Endothelial cell of umbilical vein (primary cell): ENCODE results near the gene AP5S1. TPM values are rescaled to one million over a fixed set of nuclear protein-coding genes. Genes with fewer than 3 reads are reported as not detected.

Source experiments
- BruUV-seq: library from RNA; stranded (reverse); fragments of 400-500 nt; replicated peaks from 2 replicates; lab custom pipeline; 2021; lab: Mats Ljungman, UMichigan
- CTCF ChIA-PET: fragments of 300-600, 350-600 bp; sonication (Branson Sonifier 250); formaldehyde crosslinking; loops from one replicate; lab custom pipeline; 2021; ENCODE audit warnings: antibody characterized with exemption, inconsistent platforms; lab: Charles Lee
- POLR2A ChIA-PET: fragments of 300-600, 350-600 bp; sonication (Branson Sonifier 250); formaldehyde crosslinking; loops from one replicate; lab custom pipeline; 2021; ENCODE audit warnings: antibody characterized with exemption, inconsistent platforms; lab: Charles Lee
- DNase-seq: peaks from one replicate; pipeline ENCODE4 v3.0.0-alpha.2; 2011; ENCODE audit warnings: low read depth, low spot score
- FAIRE-seq: peaks from 2 replicates; lab custom pipeline; 2011; peaks lifted over from hg19 to GRCh38; lab: Jason Lieb, UNC
- H2AFZ ChIP-seq: 2 replicates; pipeline ENCODE4 v1.6.0; 2012; ENCODE audit warnings: low read depth, low read length, control low read depth, inconsistent platforms
- H3K27ac ChIP-seq: 2 replicates; pipeline ENCODE4 v1.5.1; 2011; ENCODE audit warnings: low read depth, mild to moderate bottlenecking, control low read depth, low read length, moderate library complexity; ENCODE audit not compliant: insufficient read depth
- H3K27me3 ChIP-seq, 2 experiments: 2 replicates each; pipeline versions ENCODE4 v1.6.0 to v1.6.1; 2011; ENCODE audit warnings: low read length in 2 of 2, mixed read lengths in 1 of 2; ENCODE audit not compliant: control insufficient read depth in 2 of 2, insufficient read depth in 2 of 2
- H3K36me3 ChIP-seq, 2 experiments: 2 replicates in 1 of 2; 3 replicates in 1 of 2; pipeline ENCODE4 v1.5.1; 2011; ENCODE audit warnings: low read length in 2 of 2, mild to moderate bottlenecking in 1 of 2, moderate library complexity in 1 of 2; ENCODE audit not compliant: control insufficient read depth in 2 of 2, insufficient read depth in 2 of 2; ENCODE audit errors: extremely low read depth in 1 of 2
- H3K4me1 ChIP-seq: 3 replicates; pipeline ENCODE4 v1.5.1; 2011; ENCODE audit warnings: mild to moderate bottlenecking, low read length; ENCODE audit not compliant: control insufficient read depth, insufficient read depth; ENCODE audit errors: extremely low read depth
- H3K4me2 ChIP-seq: 2 replicates; pipeline ENCODE4 v1.6.1; 2011; ENCODE audit warnings: low read length, control low read depth, mixed read lengths; ENCODE audit not compliant: insufficient read depth
- H3K4me3 ChIP-seq, 3 experiments: fragments of 200-600 bp in 1 of 3; sonication (generic), shearing (Covaris generic) in 1 of 3; replicated peaks in 1 of 3; 2 replicates each; pipeline ENCODE4 v1.5.1; 2011 to 2016; ENCODE audit warnings: control low read depth in 3 of 3, low read length in 3 of 3, mild to moderate bottlenecking in 2 of 3, inconsistent platforms in 1 of 3, low read depth in 1 of 3, moderate library complexity in 1 of 3; ENCODE audit not compliant: insufficient read depth in 1 of 3
- H3K79me2 ChIP-seq: 2 replicates; pipeline ENCODE4 v1.6.0; 2012; ENCODE audit warnings: low read length, inconsistent platforms; ENCODE audit not compliant: control insufficient read depth, insufficient read depth
- H3K9ac ChIP-seq: replicated peaks from 2 replicates; pipeline ENCODE3; 2011; ENCODE audit warnings: low read length, control low read depth; ENCODE audit not compliant: insufficient read depth; ENCODE audit errors: extremely low read depth
- H3K9me1 ChIP-seq: replicated peaks from 3 replicates; pipeline ENCODE4 v1.6.0; 2011; ENCODE audit warnings: mild to moderate bottlenecking, low read length; ENCODE audit not compliant: control insufficient read depth, insufficient read depth; ENCODE audit errors: extremely low read depth
- H3K9me3 ChIP-seq: replicated peaks from 2 replicates; pipeline ENCODE4 v1.5.1; 2012; ENCODE audit warnings: low read length, inconsistent platforms; ENCODE audit not compliant: control insufficient read depth, insufficient read depth
- H4K20me1 ChIP-seq: replicated peaks from 2 replicates; pipeline ENCODE3; 2011; ENCODE audit warnings: mild to moderate bottlenecking, low read length; ENCODE audit not compliant: control insufficient read depth, insufficient read depth; ENCODE audit errors: extremely low read depth
- EZH2 ChIP-seq: IDR thresholded peaks from 2 replicates; pipeline ENCODE4 v1.6.1; 2012; ENCODE audit warnings: borderline replicate concordance, low read depth, mild to moderate bottlenecking, moderate library complexity, low read length, inconsistent platforms; ENCODE audit not compliant: severe bottlenecking
- FOS ChIP-seq: IDR thresholded peaks from 2 replicates; pipeline ENCODE4 v1.6.1; 2011; ENCODE audit warnings: mild to moderate bottlenecking, low read length, moderate library complexity, borderline replicate concordance; ENCODE audit not compliant: insufficient read depth
- GATA2 ChIP-seq: IDR thresholded peaks from 2 replicates; pipeline ENCODE4 v1.7.0; 2011; ENCODE audit warnings: low read depth, mild to moderate bottlenecking, moderate library complexity, mixed read lengths, low read length; ENCODE audit not compliant: insufficient read length, insufficient read depth
- JUN ChIP-seq: IDR thresholded peaks from 2 replicates; pipeline ENCODE4 v1.6.1; 2011; ENCODE audit warnings: borderline replicate concordance, low read depth; ENCODE audit not compliant: insufficient read length, insufficient read depth
- MYC ChIP-seq: IDR thresholded peaks from one replicate; pipeline ENCODE4 v1.6.1; 2011; ENCODE audit warnings: mild to moderate bottlenecking, low read depth, low read length
- POLR2A ChIP-seq: IDR thresholded peaks from 2 replicates; pipeline ENCODE4 v1.6.1; 2012; ENCODE audit warnings: low read depth, mild to moderate bottlenecking, control low read depth, low read length
- POLR2AphosphoS5 ChIP-seq: IDR thresholded peaks from 2 replicates; pipeline ENCODE4 v1.6.1; 2012; ENCODE audit warnings: low read depth, mild to moderate bottlenecking, control low read depth, low read length, moderate library complexity; ENCODE audit not compliant: insufficient read depth
- dilution Hi-C: fragments of 300-500 bp; cut with MboI; formaldehyde crosslinking; loops from one replicate; pipeline ENCODE4 v1.15.0; 2019; ENCODE audit warnings: low sequenced_read_pairs; ENCODE audit not compliant: extremely low pct_ligation_motif_present
- intact Hi-C: fragments of 100-400 bp; cut with micrococcal nuclease; formaldehyde crosslinking; loops from one replicate; pipeline ENCODE4 v1.10.0; 2022
- polyA plus RNA-seq, 4 experiments: library from polyadenylated mRNA; depleted of rRNA in 3 of 4; stranded (reverse) in 3 of 4; unstranded in 1 of 4; fragments of >200 nt; gene quantifications; 2 replicates each; pipeline versions ENCODE4 v1.2.1 to v1.2.3, GENCODE V29; 2011 to 2012; ENCODE audit warnings: missing spikeins in 1 of 4
- total RNA-seq: library from RNA; stranded (reverse); gene quantifications from 2 replicates; pipeline ENCODE4 v1.2.3, GENCODE V29; 2021
- TF ChIP-seq, protein P1 (sequence below): IDR thresholded peaks from 2 replicates; pipeline ENCODE4 v1.6.1; 2011; ENCODE audit not compliant: insufficient read depth, insufficient read length
- TF ChIP-seq, protein P2 (sequence below), 2 donors: IDR thresholded peaks; 1 replicate in 1 of 2; 2 replicates in 1 of 2; pipeline ENCODE4 v1.5.1; 2011; ENCODE audit warnings: low read length in 2 of 2, mild to moderate bottlenecking in 2 of 2, moderate library complexity in 2 of 2, control low read depth in 1 of 2, inconsistent platforms in 1 of 2, low read depth in 1 of 2; ENCODE audit not compliant: insufficient read depth in 1 of 2; ENCODE audit errors: extremely low read depth in 1 of 2

The AP5S1 gene
- total and polyA plus RNA-seq, 2 donors (not counting 3 experiments of a cell fraction or from before 2014, with no cell fraction given), result 15.7 to 22.0 TPM

GRCh38 chr20:3795511-3796468, 24.6 kb upstream of the AP5S1 start, which contains the start of gene CDC25B:
Gene CDC25B, plus strand, starts transcription at chr20:3796310. Its CDS starts 222 bp downstream, at chr20:3796532.
- BruUV-seq, result TSS peak; percentile 84
- no peaks in the 10 kb centered on the region for H3K9me1 ChIP-seq
- FAIRE-seq (peak; percentile 97), DNase-seq (peak; percentile 88)
- H3K27me3 ChIP-seq, result no peaks in the 10 kb centered on the region
- no peaks in the 10 kb centered on the region for H3K9me3 ChIP-seq
- intact Hi-C loops (loop anchor here (1.0 kb wide), 2 partner anchors 13 to 25 kb away; partner anchors contain the start of gene AP5S1), dilution Hi-C loops (no loop called here)
- ChIA-PET POLR2A (interaction anchor here (1.0 to 1.2 kb wide), 3 partner anchors 9 to 25 kb away, joined by 3 to 4 read pairs (median 3); partner anchors contain the start of gene SPEF1), CTCF (interaction anchor here (1.0 to 2.1 kb wide), 6 partner anchors 9 to 59 kb away, joined by 3 to 29 read pairs (median 5); partner anchors contain the start of genes AP5S1, CENPB and SPEF1)
- H3K4me2 ChIP-seq, result peak within 1 kb of the TSS; percentile 75
- TF ChIP-seq, protein P1, sequence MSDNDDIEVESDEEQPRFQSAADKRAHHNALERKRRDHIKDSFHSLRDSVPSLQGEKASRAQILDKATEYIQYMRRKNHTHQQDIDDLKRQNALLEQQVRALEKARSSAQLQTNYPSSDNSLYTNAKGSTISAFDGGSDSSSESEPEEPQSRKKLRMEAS, result no peak
- TF ChIP-seq MYC (no peak), FOS (no peak), EZH2 (no peak), POLR2AphosphoS5 (peak; percentile 57), POLR2A (peak; percentile 61), JUN (no peak), GATA2 (no peak)
- TF ChIP-seq, protein P2, sequence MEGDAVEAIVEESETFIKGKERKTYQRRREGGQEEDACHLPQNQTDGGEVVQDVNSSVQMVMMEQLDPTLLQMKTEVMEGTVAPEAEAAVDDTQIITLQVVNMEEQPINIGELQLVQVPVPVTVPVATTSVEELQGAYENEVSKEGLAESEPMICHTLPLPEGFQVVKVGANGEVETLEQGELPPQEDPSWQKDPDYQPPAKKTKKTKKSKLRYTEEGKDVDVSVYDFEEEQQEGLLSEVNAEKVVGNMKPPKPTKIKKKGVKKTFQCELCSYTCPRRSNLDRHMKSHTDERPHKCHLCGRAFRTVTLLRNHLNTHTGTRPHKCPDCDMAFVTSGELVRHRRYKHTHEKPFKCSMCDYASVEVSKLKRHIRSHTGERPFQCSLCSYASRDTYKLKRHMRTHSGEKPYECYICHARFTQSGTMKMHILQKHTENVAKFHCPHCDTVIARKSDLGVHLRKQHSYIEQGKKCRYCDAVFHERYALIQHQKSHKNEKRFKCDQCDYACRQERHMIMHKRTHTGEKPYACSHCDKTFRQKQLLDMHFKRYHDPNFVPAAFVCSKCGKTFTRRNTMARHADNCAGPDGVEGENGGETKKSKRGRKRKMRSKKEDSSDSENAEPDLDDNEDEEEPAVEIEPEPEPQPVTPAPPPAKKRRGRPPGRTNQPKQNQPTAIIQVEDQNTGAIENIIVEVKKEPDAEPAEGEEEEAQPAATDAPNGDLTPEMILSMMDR (IDR thresholded peaks at IDR 0.05; ENCODE audit: extremely low read depth in 1 of 2, insufficient read depth in 1 of 2, low read depth in 1 of 2, low read length in 2 of 2), result peak in 1 of 2 donors; percentile 49
- peak within 1 kb of the TSS; percentile 84 for H3K27ac ChIP-seq
- no peaks in the 10 kb centered on the region for H3K36me3 ChIP-seq
- H4K20me1 ChIP-seq, result no peaks in the 10 kb centered on the region
- peak within 1 kb of the TSS; percentile 91 for H3K9ac ChIP-seq
- peaks cover 25% of the 10 kb centered on the region for H3K79me2 ChIP-seq
- H2AFZ ChIP-seq, result peak within 1 kb of the TSS; percentile 79
- H3K4me3 ChIP-seq, result peak within 1 kb of the TSS; percentile 66 to 90 (median 70)
- peaks cover 20% of the 10 kb centered on the region for H3K4me1 ChIP-seq
